GM23248 (cell line): ENCODE measurements around the gene DOCK10. TPM values are rescaled to one million over a fixed set of nuclear protein-coding genes. Genes with fewer than 3 reads are reported as not detected.

Source experiments
- DNase-seq: peaks from one replicate; pipeline ENCODE4 v3.0.0-alpha.2; 2015
- H2AFZ ChIP-seq: fragments of 200-600 bp; sonication (generic); 2 replicates; pipeline ENCODE4 v1.6.1; 2016; ENCODE audit warnings: antibody characterized with exemption
- H3F3A ChIP-seq: fragments of 200-600 bp; sonication (generic); 2 replicates; pipeline ENCODE4 v1.6.1; 2016; ENCODE audit warnings: mild to moderate bottlenecking, antibody characterized with exemption, mixed run types; ENCODE audit not compliant: insufficient read depth
- H3K27ac ChIP-seq: fragments of 200-600 bp; sonication (generic); 2 replicates; pipeline ENCODE4 v1.5.1; 2016; ENCODE audit warnings: mild to moderate bottlenecking
- H3K27me3 ChIP-seq: fragments of 200-600 bp; sonication (generic); replicated peaks from 2 replicates; pipeline ENCODE4 v1.6.1; 2016; ENCODE audit warnings: mild to moderate bottlenecking; ENCODE audit not compliant: insufficient read depth
- H3K36me3 ChIP-seq: fragments of 200-600 bp; sonication (generic); 2 replicates; pipeline ENCODE4 v1.6.1; 2016; ENCODE audit warnings: low read depth, mild to moderate bottlenecking
- H3K4me1 ChIP-seq: fragments of 200-600 bp; sonication (generic); 2 replicates; pipeline ENCODE4 v1.6.1; 2016; ENCODE audit warnings: mild to moderate bottlenecking; ENCODE audit not compliant: insufficient read depth
- H3K4me2 ChIP-seq: fragments of 200-600 bp; sonication (generic); one replicate; pipeline ENCODE4 v1.6.1; 2016; ENCODE audit warnings: mild to moderate bottlenecking; ENCODE audit not compliant: unreplicated experiment
- H3K4me3 ChIP-seq: fragments of 200-600 bp; sonication (generic); 2 replicates; pipeline ENCODE4 v1.5.1; 2016; ENCODE audit warnings: mild to moderate bottlenecking
- H3K79me2 ChIP-seq: fragments of 200-600 bp; sonication (generic); 2 replicates; pipeline ENCODE4 v1.6.1; 2016; ENCODE audit warnings: mild to moderate bottlenecking; ENCODE audit not compliant: insufficient read depth
- H3K9ac ChIP-seq: fragments of 200-600 bp; sonication (generic); 2 replicates; pipeline ENCODE4 v1.6.1; 2016; ENCODE audit warnings: mild to moderate bottlenecking
- H3K9me2 ChIP-seq: fragments of 200-600 bp; sonication (generic); 2 replicates; pipeline ENCODE4 v1.6.1; 2016; ENCODE audit warnings: mixed run types, mild to moderate bottlenecking, moderate library complexity; ENCODE audit not compliant: insufficient read depth
- H3K9me3 ChIP-seq: fragments of 200-600 bp; sonication (generic); one replicate; pipeline ENCODE4 v1.6.1; 2017; ENCODE audit warnings: low read depth
- H4K20me1 ChIP-seq: fragments of 200-600 bp; sonication (generic); 2 replicates; pipeline ENCODE4 v1.6.0; 2016; ENCODE audit not compliant: insufficient read depth
- EZH2 ChIP-seq: fragments of 200-600 bp; sonication (generic); IDR thresholded peaks from 2 replicates; pipeline ENCODE4 v1.6.1; 2018; ENCODE audit warnings: antibody characterized with exemption, mild to moderate bottlenecking; ENCODE audit not compliant: insufficient read depth, poor library complexity, severe bottlenecking
- EZH2phosphoT487 ChIP-seq: fragments of 200-600 bp; sonication (generic); IDR thresholded peaks from 2 replicates; pipeline ENCODE4 v1.6.1; 2018; ENCODE audit warnings: antibody characterized with exemption, moderate library complexity, mild to moderate bottlenecking, low read depth; ENCODE audit not compliant: insufficient read depth
- WGBS, 2 experiments: methylation state at CpG; one replicate each; pipeline ENCODE4 v1.1.6; 2015 to 2017; ENCODE audit warnings: low lambda C conversion rate in 2 of 2, low coverage in 1 of 2; ENCODE audit errors: missing lambda C conversion rate in 2 of 2; 5-methylcytosine and 5-hydroxymethylcytosine counted together
- in situ Hi-C: fragments of 300-500 bp; cut with MboI; formaldehyde crosslinking; loops from 2 replicates; pipeline ENCODE4 v1.15.0; 2020
- polyA plus RNA-seq: library from polyadenylated mRNA; unstranded; fragments of >200 nt; fragmentation: Nextera tagmentation; extraction: Ambion mirVana; gene quantifications from 2 replicates; pipeline ENCODE4 v1.2.1, GENCODE V29; 2016
- total RNA-seq: library from RNA; depleted of rRNA; stranded (reverse); fragments of >200 nt; shearing (Covaris generic); gene quantifications from 2 replicates; pipeline ENCODE4 v1.2.3, GENCODE V29; 2014

Gene DOCK10
- total and polyA plus RNA-seq, 2 experiments from 2014 or later: 8.5 to 19.2 TPM

DNA sequence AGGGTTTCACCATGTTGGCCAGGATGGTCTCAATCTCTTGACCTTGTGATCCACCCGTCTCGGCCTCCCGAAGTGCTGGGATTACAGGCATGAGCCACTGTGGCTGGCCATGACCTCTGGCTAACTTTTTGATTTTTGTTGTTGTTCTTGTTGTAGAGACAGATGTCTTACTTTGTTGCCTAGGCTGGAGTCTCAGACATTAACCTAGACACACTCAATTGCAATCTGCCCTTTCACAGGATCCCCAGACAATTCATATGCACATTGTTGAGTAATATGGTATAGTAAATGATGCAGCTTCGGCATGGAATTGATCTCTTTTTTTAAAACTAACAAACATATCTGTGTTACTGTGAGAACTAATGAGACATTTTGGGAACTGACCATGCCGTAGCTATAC is 195.6 kb downstream of the DOCK10 start:
- WGBS, 2 experiments: 97% methylated on average over 5 of the region's 5 CpGs

GRCh38 chr2:224846161-224846560 is 196.1 kb downstream of the DOCK10 start:
- H3K9me2 ChIP-seq: no peaks in the 10 kb centered on the region
- peaks cover 15% of the 10 kb centered on the region for H3K4me1 ChIP-seq
- no peaks in the 10 kb centered on the region for H3K9me3 ChIP-seq
- peaks cover 6% of the 10 kb centered on the region for H3F3A ChIP-seq
- no peak overlapping the region for H3K27ac ChIP-seq
- DNase-seq: no peak
- peaks cover 10% of the 10 kb centered on the region for H3K36me3 ChIP-seq
- H3K27me3 ChIP-seq: no peaks in the 10 kb centered on the region
- no peak overlapping the region for H3K9ac ChIP-seq
- H2AFZ ChIP-seq: no peak overlapping the region
- no peaks in the 10 kb centered on the region for H4K20me1 ChIP-seq
- 79 to 85% methylated on average over 4 of the region's 4 CpGs for WGBS, 2 experiments
- TF ChIP-seq EZH2 (no peak), EZH2phosphoT487 (no peak)
- no peak overlapping the region for H3K4me3 ChIP-seq
- no peaks in the 10 kb centered on the region for H3K79me2 ChIP-seq
- in situ Hi-C loops: no loop called here
- H3K4me2 ChIP-seq: no peak overlapping the region

More for the DNA sequence above, 195.6 kb downstream of the DOCK10 start:
- no peak overlapping the region for H3K4me2 ChIP-seq
- H3K79me2 ChIP-seq: no peaks in the 10 kb centered on the region
- H3K27me3 ChIP-seq: no peaks in the 10 kb centered on the region
- DNase-seq: no peak
- H3K9me3 ChIP-seq: no peaks in the 10 kb centered on the region
- H3K4me1 ChIP-seq: peaks cover 15% of the 10 kb centered on the region
- no peak overlapping the region for H3K9ac ChIP-seq
- no peaks in the 10 kb centered on the region for H4K20me1 ChIP-seq
- H3F3A ChIP-seq: peaks cover 8% of the 10 kb centered on the region
- H3K4me3 ChIP-seq: no peak overlapping the region
- H3K27ac ChIP-seq: no peak overlapping the region
- no peaks in the 10 kb centered on the region for H3K9me2 ChIP-seq
- H2AFZ ChIP-seq: no peak overlapping the region
- in situ Hi-C loops: no loop called here
- H3K36me3 ChIP-seq: peaks cover 7% of the 10 kb centered on the region
- TF ChIP-seq EZH2 (no peak), EZH2phosphoT487 (no peak)

DNA sequence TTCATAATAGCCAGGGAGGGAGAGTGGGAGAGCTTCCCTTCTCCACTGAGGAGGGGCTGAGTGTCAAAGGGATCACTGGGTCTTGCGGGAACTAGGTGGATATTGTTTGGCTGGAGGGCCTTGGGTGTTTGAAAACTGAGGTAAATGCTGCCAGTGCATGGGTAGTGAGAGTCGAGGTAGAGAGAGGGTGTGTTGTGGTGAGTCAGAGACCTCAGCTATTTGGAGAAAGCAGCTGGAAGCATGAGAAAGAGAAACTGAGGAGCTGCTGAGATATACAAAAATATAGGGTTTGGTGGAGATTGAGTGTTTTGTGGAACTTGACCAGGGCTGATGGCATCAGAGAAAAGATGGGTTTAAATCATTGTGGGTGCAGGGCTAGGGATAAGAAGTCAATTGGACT is 199.1 kb downstream of the DOCK10 start:
- no peak for TF ChIP-seq EZH2phosphoT487
- no peak for TF ChIP-seq EZH2
- no peak overlapping the region for H3K4me2 ChIP-seq
- H3K79me2 ChIP-seq: no peaks in the 10 kb centered on the region
- H4K20me1 ChIP-seq: no peaks in the 10 kb centered on the region
- no peaks in the 10 kb centered on the region for H3K27me3 ChIP-seq
- no peaks in the 10 kb centered on the region for H3K9me2 ChIP-seq
- no peaks in the 10 kb centered on the region for H3K9me3 ChIP-seq
- no peak overlapping the region; the same call in 1 of the 2 replicates for H3K27ac ChIP-seq
- H2AFZ ChIP-seq: no peak overlapping the region
- WGBS, 2 experiments: 69 to 75% methylated on average over 2 of the region's 2 CpGs
- in situ Hi-C loops: no loop called here
- no peak overlapping the region for H3K9ac ChIP-seq
- DNase-seq: peak; percentile 37
- H3F3A ChIP-seq: peaks cover 24% of the 10 kb centered on the region
- peaks cover 29% of the 10 kb centered on the region for H3K36me3 ChIP-seq
- no peak overlapping the region for H3K4me3 ChIP-seq
- peaks cover 10% of the 10 kb centered on the region for H3K4me1 ChIP-seq

GRCh38 chr2:224841910-224842309 is 200.4 kb downstream of the DOCK10 start:
- Histone ChIP-seq H3K9me3 (no peaks in the 10 kb centered on the region), H3K27ac (no peak overlapping the region), H3K27me3 (no peaks in the 10 kb centered on the region), H3F3A (peaks cover 34% of the 10 kb centered on the region), H3K9ac (no peak overlapping the region), H3K4me2 (no peak overlapping the region), H3K4me1 (peaks cover 19% of the 10 kb centered on the region), H3K79me2 (no peaks in the 10 kb centered on the region), H4K20me1 (no peaks in the 10 kb centered on the region), H3K9me2 (no peaks in the 10 kb centered on the region), H3K36me3 (peaks cover 29% of the 10 kb centered on the region), H2AFZ (no peak overlapping the region), H3K4me3 (no peak overlapping the region)
- 98 to 99% methylated on average over 4 of the region's 4 CpGs for WGBS, 2 experiments
- DNase-seq: no peak
- in situ Hi-C loops: no loop called here
- TF ChIP-seq EZH2phosphoT487 (no peak), EZH2 (no peak)

GRCh38 chr2:224838335-224838734 is 203.9 kb downstream of the DOCK10 start:
- in situ Hi-C loops: no loop called here
- no peaks in the 10 kb centered on the region for H4K20me1 ChIP-seq
- H3K27ac ChIP-seq: peak overlapping the region; percentile 61
- no peak overlapping the region for H2AFZ ChIP-seq
- H3K79me2 ChIP-seq: no peaks in the 10 kb centered on the region
- H3K4me1 ChIP-seq: peaks cover 28% of the 10 kb centered on the region
- TF ChIP-seq EZH2 (no peak), EZH2phosphoT487 (no peak)
- peak overlapping the region; percentile 64 for H3K4me2 ChIP-seq
- peak; percentile 63 for DNase-seq
- no peaks in the 10 kb centered on the region for H3K9me2 ChIP-seq
- H3K9me3 ChIP-seq: no peaks in the 10 kb centered on the region
- H3K36me3 ChIP-seq: peaks cover 37% of the 10 kb centered on the region
- no peak overlapping the region for H3K9ac ChIP-seq
- H3K4me3 ChIP-seq: no peak overlapping the region
- no peaks in the 10 kb centered on the region for H3K27me3 ChIP-seq
- peaks cover 46% of the 10 kb centered on the region for H3F3A ChIP-seq
